Measurements from ENCODE around the gene SLC22A13. TPM values are rescaled to one million over a fixed set of nuclear protein-coding genes. Genes with fewer than 3 reads are reported as not detected.

SLC22A13 gene
- total RNA-seq, 2 donors from 2014 or later, result 0.99 to 2.2 TPM

DNA sequence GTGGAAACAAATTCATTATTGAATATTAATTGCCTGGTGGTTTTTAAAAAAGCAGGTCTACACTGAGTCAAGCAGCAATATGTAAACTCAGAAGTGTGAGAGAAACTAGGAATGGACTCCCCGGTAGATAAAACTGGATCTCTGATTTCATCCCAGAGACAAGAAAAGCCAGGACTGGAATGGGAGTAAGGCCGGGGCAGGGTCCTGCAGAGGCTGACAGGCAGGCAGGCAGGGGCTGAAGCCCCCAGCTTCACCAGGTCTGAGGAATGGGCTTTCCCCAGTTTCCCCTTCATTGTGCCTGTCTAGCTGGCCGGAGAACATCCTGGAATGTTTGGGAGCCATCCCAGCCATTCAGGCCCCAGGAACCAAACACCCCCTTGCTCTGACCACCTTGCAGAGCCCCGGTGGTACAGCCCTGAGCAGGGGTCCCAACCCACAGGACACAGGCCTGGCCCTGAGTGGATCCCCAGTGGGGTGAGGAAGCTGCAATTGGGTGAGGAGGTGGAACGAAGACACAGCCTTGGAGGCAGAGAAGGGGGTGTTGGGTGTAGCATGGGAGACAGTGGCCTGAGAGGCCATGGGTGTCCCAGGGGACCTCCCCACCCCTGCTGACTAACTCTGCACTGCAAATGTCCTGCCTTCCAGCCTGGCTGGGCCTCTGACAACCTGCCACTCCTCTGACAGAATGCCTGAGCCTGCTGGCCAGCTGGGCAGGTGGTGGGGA lies 49.3 kb downstream of the SLC22A13 start:
- no peak for DNase-seq (ENCODE audit: low spot score)
- Histone ChIP-seq H3K9me3 (no peaks in the 10 kb centered on the region), H3K4me1 (ENCODE audit: control insufficient read depth in 1 of 2, low read depth in 2 of 2) (no peaks in the 10 kb centered on the region), H3K27me3 (replicated peaks; ENCODE audit: insufficient read depth) (no peaks in the 10 kb centered on the region), H3K36me3 (no peaks in the 10 kb centered on the region), H3K27ac (no peak overlapping the region), H3K4me3 (no peak overlapping the region)
- TF ChIP-seq, protein P1, sequence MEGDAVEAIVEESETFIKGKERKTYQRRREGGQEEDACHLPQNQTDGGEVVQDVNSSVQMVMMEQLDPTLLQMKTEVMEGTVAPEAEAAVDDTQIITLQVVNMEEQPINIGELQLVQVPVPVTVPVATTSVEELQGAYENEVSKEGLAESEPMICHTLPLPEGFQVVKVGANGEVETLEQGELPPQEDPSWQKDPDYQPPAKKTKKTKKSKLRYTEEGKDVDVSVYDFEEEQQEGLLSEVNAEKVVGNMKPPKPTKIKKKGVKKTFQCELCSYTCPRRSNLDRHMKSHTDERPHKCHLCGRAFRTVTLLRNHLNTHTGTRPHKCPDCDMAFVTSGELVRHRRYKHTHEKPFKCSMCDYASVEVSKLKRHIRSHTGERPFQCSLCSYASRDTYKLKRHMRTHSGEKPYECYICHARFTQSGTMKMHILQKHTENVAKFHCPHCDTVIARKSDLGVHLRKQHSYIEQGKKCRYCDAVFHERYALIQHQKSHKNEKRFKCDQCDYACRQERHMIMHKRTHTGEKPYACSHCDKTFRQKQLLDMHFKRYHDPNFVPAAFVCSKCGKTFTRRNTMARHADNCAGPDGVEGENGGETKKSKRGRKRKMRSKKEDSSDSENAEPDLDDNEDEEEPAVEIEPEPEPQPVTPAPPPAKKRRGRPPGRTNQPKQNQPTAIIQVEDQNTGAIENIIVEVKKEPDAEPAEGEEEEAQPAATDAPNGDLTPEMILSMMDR (IDR thresholded peaks at IDR 0.05), result no peak
- no peak for ATAC-seq (ENCODE audit: insufficient number of reproducible peaks, low FRiP score, low read depth)

DNA sequence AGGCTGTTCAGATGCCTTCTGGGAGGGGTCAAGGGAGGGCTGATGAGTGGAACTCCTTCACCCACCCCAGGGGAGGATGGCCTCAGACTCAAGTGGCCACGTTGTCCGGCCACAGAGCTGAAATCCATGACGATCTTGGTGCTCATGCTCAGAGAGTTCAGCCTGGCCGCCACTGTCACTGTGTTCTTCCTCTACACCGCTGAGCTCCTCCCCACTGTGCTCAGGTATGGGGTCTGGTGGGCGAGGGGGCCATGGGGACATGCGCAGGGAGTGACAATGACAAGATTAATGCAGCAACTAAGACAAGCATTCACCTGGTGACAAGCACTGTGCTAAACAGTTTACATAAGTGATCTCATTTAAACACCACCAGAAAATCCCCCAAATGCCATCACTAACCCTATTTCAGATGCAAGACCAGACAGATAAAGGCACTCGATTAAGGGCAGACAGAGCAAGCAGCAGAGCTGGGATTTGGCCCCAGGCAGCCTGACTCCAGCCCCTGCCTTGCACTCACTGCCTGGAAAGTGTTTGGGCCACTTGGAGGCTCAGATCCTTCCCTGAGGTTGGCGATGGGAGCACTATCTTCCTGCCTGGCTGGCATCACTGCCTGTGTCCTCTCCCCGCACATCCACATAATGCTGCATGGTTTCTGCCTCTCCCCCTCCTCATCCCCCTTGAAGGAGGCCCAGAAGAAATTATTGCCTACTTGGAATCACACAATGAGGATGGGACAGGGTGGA lies 50.0 kb downstream of the SLC22A13 start:
- TF ChIP-seq, protein P1 (IDR thresholded peaks at IDR 0.05), result no peak
- H3K27me3 ChIP-seq (replicated peaks; ENCODE audit: insufficient read depth), result no peaks in the 10 kb centered on the region
- no peaks in the 10 kb centered on the region for H3K9me3 ChIP-seq
- ATAC-seq (ENCODE audit: insufficient number of reproducible peaks, low FRiP score, low read depth) (no peak), DNase-seq (ENCODE audit: low spot score) (no peak)
- no peak overlapping the region for H3K27ac ChIP-seq
- H3K4me3 ChIP-seq, result no peak overlapping the region
- H3K36me3 ChIP-seq, result no peaks in the 10 kb centered on the region
- H3K4me1 ChIP-seq (ENCODE audit: control insufficient read depth in 1 of 2, low read depth in 2 of 2), result no peaks in the 10 kb centered on the region

DNA sequence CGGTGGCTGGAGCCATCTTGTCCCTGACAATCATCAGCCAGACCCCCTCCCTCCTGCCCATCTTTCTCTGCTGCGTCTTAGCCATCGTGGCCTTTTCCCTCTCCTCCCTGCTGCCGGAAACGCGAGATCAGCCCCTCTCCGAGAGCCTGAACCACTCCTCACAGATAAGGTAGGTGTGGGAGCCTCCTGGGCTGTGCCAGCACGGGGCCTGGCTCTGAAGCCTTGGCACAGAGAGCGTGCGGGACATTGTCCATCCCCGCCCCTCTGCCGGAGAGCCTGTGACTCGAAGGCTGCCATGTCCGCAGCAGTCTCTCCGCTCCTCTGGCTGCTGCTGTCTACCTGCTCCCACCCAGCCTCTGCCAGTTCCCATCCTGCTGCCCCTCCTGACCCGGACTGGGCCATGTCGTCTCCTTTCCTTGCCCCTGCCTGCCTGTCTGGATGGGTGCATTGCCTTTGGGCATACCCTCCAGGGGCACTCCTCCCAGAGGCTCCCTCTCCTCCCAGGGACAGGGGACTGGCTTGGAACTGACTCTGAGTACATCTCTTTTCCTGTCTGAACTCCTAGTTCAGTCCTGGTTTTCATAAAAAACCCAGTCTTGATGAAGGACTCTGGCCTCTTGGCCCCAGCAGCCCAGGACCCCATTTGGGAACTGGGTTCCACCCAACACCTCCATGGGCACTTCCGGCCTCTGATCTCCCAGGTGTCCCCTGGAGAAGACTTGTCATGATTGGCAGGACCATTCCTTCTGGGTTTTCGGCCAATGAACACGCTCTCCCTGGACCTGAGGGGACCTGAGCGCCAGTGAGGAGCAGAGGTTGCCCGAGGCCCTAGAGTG lies 51.0 kb downstream of the SLC22A13 start:
- DNase-seq (ENCODE audit: low spot score), result no peak
- TF ChIP-seq, protein P1 (IDR thresholded peaks at IDR 0.05), result no peak
- Histone ChIP-seq H3K4me1 (ENCODE audit: control insufficient read depth in 1 of 2, low read depth in 2 of 2) (no peaks in the 10 kb centered on the region), H3K27me3 (replicated peaks; ENCODE audit: insufficient read depth) (no peaks in the 10 kb centered on the region), H3K9me3 (no peaks in the 10 kb centered on the region), H3K4me3 (no peak overlapping the region), H3K27ac (no peak overlapping the region), H3K36me3 (no peaks in the 10 kb centered on the region)
- no peak for ATAC-seq (ENCODE audit: insufficient number of reproducible peaks, low FRiP score, low read depth)

DNA sequence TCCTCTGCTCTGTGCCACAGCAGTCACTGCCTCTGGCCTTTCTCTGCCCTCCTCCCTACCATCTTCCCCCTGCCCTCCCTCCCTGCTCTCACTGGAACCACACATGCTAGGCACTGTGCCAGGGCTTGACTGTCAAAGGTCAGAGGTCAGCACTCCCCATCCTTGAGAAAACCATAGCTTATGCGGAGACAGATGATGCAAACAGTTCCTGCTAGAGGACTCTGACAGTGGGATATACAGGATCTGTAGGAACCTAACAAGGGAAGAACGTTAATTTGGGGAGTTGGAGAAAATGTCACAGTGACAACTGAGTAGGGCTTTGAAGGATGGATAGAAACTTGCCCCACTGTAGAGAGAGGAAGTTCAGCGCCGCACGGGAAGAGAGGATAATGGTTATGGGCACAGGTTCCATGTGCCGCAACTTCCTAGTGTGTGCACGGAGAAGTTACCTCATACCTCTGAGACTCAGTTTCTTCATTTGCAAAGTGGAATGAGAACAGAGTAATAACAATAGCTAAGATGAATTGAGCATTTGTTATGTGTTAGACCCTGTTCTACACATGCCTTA lies 51.7 kb downstream of the SLC22A13 start:
- Histone ChIP-seq H3K27ac (no peak overlapping the region), H3K36me3 (no peaks in the 10 kb centered on the region), H3K9me3 (no peaks in the 10 kb centered on the region), H3K4me3 (no peak overlapping the region), H3K4me1 (ENCODE audit: control insufficient read depth in 1 of 2, low read depth in 2 of 2) (no peaks in the 10 kb centered on the region), H3K27me3 (replicated peaks; ENCODE audit: insufficient read depth) (no peaks in the 10 kb centered on the region)
- TF ChIP-seq, protein P1 (IDR thresholded peaks at IDR 0.05), result no peak
- DNase-seq (ENCODE audit: low spot score) (no peak), ATAC-seq (ENCODE audit: insufficient number of reproducible peaks, low FRiP score, low read depth) (no peak)
